MM.1S (cell line): ENCODE measurements around the gene FAM114A2.

ENCODE experiments used
- DNase-seq: peaks from one replicate; pipeline ENCODE4 v3.0.0-alpha.2; 2015
- H2AFZ ChIP-seq: fragments of 300-600 bp; sonication (generic); 2 replicates; pipeline ENCODE4 v1.6.0; 2016; ENCODE audit warnings: antibody characterized with exemption, low read length
- H3F3A ChIP-seq: fragments of 300-600 bp; sonication (generic); 2 replicates; pipeline ENCODE4 v1.6.1; 2016; ENCODE audit warnings: mild to moderate bottlenecking, antibody characterized with exemption, low read length, moderate library complexity, mixed read lengths; ENCODE audit not compliant: insufficient read depth
- H3K27ac ChIP-seq: fragments of 300-600 bp; sonication (generic); 2 replicates; pipeline ENCODE4 v1.5.1; 2016; ENCODE audit warnings: mild to moderate bottlenecking, low read length
- H3K27me3 ChIP-seq: fragments of 300-600 bp; sonication (generic); replicated peaks from 2 replicates; pipeline ENCODE4 v1.6.0; 2016; ENCODE audit warnings: low read length; ENCODE audit not compliant: insufficient read depth
- H3K36me3 ChIP-seq: fragments of 300-600 bp; sonication (generic); replicated peaks from 2 replicates; pipeline ENCODE4 v1.6.1; 2016; ENCODE audit warnings: mild to moderate bottlenecking, low read length, mixed read lengths; ENCODE audit not compliant: insufficient read depth
- H3K4me1 ChIP-seq: fragments of 300-600 bp; sonication (generic); 2 replicates; pipeline ENCODE4 v1.6.1; 2016; ENCODE audit warnings: low read length, mixed read lengths
- H3K4me2 ChIP-seq: fragments of 300-600 bp; sonication (generic); 2 replicates; pipeline ENCODE4 v1.6.0; 2016; ENCODE audit warnings: low read depth, low read length
- H3K4me3 ChIP-seq: fragments of 300-600 bp; sonication (generic); 2 replicates; pipeline ENCODE4 v1.5.1; 2016; ENCODE audit warnings: low read length, mixed read lengths
- H3K79me2 ChIP-seq: fragments of 300-600 bp; sonication (generic); 2 replicates; pipeline ENCODE4 v1.6.1; 2016; ENCODE audit warnings: mixed run types, low read length, mixed read lengths
- H3K9ac ChIP-seq: fragments of 300-600 bp; sonication (generic); 2 replicates; pipeline ENCODE4 v1.6.1; 2016; ENCODE audit warnings: low read length, mixed read lengths
- H3K9me2 ChIP-seq: fragments of 300-600 bp; sonication (generic); replicated peaks from 2 replicates; pipeline ENCODE4 v1.6.1; 2016; ENCODE audit warnings: mild to moderate bottlenecking, low read length, mixed read lengths; ENCODE audit not compliant: insufficient read depth
- H3K9me3 ChIP-seq: fragments of 300-600 bp; sonication (generic); replicated peaks from 2 replicates; pipeline ENCODE4 v1.6.1; 2016; ENCODE audit warnings: mild to moderate bottlenecking, low read length, mixed read lengths; ENCODE audit not compliant: insufficient read depth
- H4K20me1 ChIP-seq: fragments of 300-600 bp; sonication (generic); 2 replicates; pipeline ENCODE4 v1.6.1; 2016; ENCODE audit warnings: mild to moderate bottlenecking, low read length, moderate library complexity, mixed read lengths; ENCODE audit not compliant: insufficient read depth
- CTCF ChIP-seq: fragments of 300-600 bp; sonication (generic); IDR thresholded peaks from 2 replicates; pipeline ENCODE4 v1.5.1; 2016; ENCODE audit warnings: antibody characterized with exemption, low read length, mixed read lengths
- EZH2 ChIP-seq: fragments of 300-600 bp; sonication (generic); optimal IDR thresholded peaks from 2 replicates; pipeline ENCODE3; 2017; ENCODE audit warnings: low read depth, mild to moderate bottlenecking, antibody characterized with exemption, low read length, mixed read lengths
- EZH2phosphoT487 ChIP-seq: fragments of 300-600 bp; sonication (generic); IDR thresholded peaks from 2 replicates; pipeline ENCODE4 v1.6.1; 2018; ENCODE audit warnings: antibody characterized with exemption, low read length

The FAM114A2 gene

GRCh38 chr5:154038707-154039457 lies at the start of gene FAM114A2, which contains the start of gene MFAP3:
TSS of gene FAM114A2 (minus strand) at chr5:154038910. CDS start at chr5:154034953, 3,957 bp downstream.
TSS of gene MFAP3 (plus strand) at chr5:154038967. CDS start at chr5:154049723, 10,756 bp downstream.
- Histone ChIP-seq H3K9ac (peak within 1 kb of the TSS; percentile 86), H3F3A (peaks cover 11% of the 10 kb centered on the region), H2AFZ (peak within 1 kb of the TSS; percentile 95), H3K79me2 (peaks cover 49% of the 10 kb centered on the region), H3K9me2 (no peaks in the 10 kb centered on the region), H3K4me1 (peaks cover 10% of the 10 kb centered on the region; the same call in 1 of the 2 replicates), H3K27ac (peak within 1 kb of the TSS; percentile 93), H3K9me3 (no peaks in the 10 kb centered on the region), H3K36me3 (no peaks in the 10 kb centered on the region), H3K4me3 (peak within 1 kb of the TSS; percentile 91), H3K27me3 (no peaks in the 10 kb centered on the region), H4K20me1 (no peaks in the 10 kb centered on the region), H3K4me2 (peak within 1 kb of the TSS; percentile 89)
- peak; percentile 95 for DNase-seq
- TF ChIP-seq EZH2phosphoT487, result no peak
- no peak for TF ChIP-seq EZH2
- no peak for TF ChIP-seq CTCF

GRCh38 chr5:154087260-154087659 lies 48.5 kb upstream of the FAM114A2 start:
- peak overlapping the region; percentile 1; the same call in 1 of the 2 replicates for H3K27ac ChIP-seq
- TF ChIP-seq EZH2phosphoT487 (no peak), CTCF (peak; percentile 13; the same call in 1 of the 2 replicates), EZH2 (no peak)
- peak; percentile 25 for DNase-seq

GRCh38 chr5:154086641-154087040 lies 47.9 kb upstream of the FAM114A2 start:
- Histone ChIP-seq H3K4me1 (peaks cover 15% of the 10 kb centered on the region), H4K20me1 (no peaks in the 10 kb centered on the region), H3K4me3 (no peak overlapping the region), H2AFZ (no peak overlapping the region), H3K36me3 (no peaks in the 10 kb centered on the region), H3K9me3 (no peaks in the 10 kb centered on the region), H3F3A (no peaks in the 10 kb centered on the region), H3K27ac (peak overlapping the region; percentile 1; the same call in 1 of the 2 replicates), H3K4me2 (peak overlapping the region; percentile 34), H3K79me2 (no peaks in the 10 kb centered on the region), H3K9me2 (no peaks in the 10 kb centered on the region), H3K27me3 (no peaks in the 10 kb centered on the region), H3K9ac (no peak overlapping the region)
- TF ChIP-seq EZH2phosphoT487 (no peak), CTCF (no peak), EZH2 (no peak)
- DNase-seq, result peak; percentile 44

More at GRCh38 chr5:154087260-154087659, 48.5 kb upstream of the FAM114A2 start:
- Histone ChIP-seq H3K9me2 (no peaks in the 10 kb centered on the region), H3K79me2 (no peaks in the 10 kb centered on the region), H2AFZ (no peak overlapping the region), H3K9ac (no peak overlapping the region), H4K20me1 (no peaks in the 10 kb centered on the region), H3F3A (no peaks in the 10 kb centered on the region), H3K27me3 (no peaks in the 10 kb centered on the region), H3K4me3 (no peak overlapping the region), H3K4me2 (peak overlapping the region; percentile 34; the same call in 1 of the 2 replicates), H3K36me3 (no peaks in the 10 kb centered on the region), H3K4me1 (peaks cover 15% of the 10 kb centered on the region), H3K9me3 (no peaks in the 10 kb centered on the region)
